SH-SY5Y (cell line): ENCODE results near the gene DKK3.

ENCODE experiments used
- GATA2 ChIP-seq: IDR thresholded peaks from 2 replicates; pipeline ENCODE4 v1.6.1; 2011; ENCODE audit warnings: mild to moderate bottlenecking, low read depth, low read length
- GATA3 ChIP-seq: IDR thresholded peaks from 2 replicates; pipeline ENCODE4 v1.6.1; 2011; ENCODE audit warnings: low read depth, mild to moderate bottlenecking, low read length, moderate library complexity

DKK3 gene

DNA sequence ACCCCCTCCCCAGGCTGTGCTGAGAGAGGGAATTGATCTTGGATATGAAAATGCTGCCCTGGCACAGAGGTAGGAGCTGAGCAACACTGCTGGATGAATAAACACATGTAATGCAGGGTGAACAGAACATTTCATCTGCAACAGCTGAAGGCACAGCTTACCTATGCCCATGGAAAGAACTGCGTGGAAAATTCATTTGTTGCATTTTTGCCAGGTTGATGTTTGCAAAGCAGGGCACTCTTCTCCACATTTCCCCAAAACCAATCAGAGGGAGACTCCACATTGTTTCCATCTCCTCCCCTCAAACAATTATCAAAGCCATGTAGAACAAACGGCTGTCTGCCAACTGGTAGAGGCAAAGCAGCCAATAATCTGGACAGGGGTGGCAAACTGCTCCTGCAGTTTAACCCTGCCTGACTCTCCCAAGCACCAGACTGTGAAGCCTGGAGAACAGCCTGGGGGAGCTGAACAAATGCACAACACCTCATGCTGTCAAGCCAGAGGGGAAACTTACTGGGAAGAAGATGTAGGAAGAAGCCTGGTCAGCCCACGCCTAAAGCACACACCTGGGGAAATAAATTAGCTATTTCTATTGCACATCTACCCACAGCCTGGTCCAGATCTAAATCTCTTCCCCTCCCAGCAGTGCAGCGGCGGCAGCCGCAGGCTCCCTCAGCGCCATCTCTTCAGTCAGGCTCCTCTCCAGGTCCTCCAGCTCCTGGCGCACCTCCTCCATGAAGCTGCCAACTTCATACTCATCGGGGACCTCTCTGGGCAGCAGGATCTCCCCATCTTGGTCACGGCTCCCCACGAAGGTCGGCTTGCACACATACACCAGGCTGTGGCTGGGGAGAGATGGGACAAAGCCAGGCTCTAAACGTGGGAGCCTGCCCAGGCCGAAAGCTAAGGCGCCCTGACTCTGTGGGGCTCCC, 44.3 kb downstream of the DKK3 start:
- TF ChIP-seq GATA2 = no peak
- no peak for TF ChIP-seq GATA3

DNA sequence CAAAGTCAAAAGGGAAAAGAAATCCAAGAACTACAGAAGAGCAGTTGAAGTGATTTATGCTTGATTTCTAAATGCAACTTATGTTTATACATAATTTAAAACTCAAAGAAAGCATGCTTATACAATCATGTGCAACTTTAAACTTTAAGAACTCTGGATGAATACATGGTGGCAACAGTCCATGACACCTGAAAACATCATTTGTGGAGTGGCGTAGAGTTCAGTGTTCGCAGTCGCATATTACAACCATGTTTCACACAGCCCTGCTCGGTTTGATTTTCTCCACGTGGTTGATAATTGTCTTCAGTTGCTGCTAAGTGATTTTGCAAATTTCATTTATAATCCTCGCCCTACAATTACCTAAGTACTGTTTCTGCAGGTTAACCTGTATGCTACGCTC, 45.4 kb downstream of the DKK3 start:
- TF ChIP-seq GATA2 (no peak), GATA3 (no peak)

DNA sequence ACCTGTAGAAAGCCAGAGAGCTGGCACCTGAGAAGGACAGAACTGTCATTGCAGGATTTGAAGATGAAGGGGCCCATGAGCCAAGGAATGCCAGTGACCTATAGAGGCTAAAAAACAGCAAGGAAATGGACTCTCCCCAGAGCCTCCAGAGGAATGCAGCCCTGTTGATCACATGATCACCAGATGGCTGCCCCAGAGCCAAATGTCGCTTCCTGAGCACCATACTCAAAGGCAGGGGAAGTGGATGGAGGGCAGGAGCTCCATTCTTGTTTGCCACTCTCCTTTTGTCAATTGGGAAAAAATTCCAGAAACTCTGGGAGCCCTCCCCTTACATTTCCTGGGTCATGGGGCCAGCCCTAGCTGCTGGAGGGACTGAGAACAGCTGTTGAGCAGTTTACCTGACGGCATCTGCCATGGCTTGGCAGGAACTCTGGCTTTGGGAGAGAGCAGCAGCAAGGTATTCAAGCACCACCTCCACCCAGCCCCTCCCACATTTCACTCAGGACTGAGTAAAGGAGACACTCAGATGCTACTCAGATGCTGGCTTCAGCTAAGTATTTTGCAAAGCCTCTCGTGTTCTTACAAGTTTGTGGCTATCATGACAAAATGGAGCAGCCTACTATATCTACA, 46.9 kb downstream of the DKK3 start:
- TF ChIP-seq GATA3 = no peak
- no peak for TF ChIP-seq GATA2

DNA sequence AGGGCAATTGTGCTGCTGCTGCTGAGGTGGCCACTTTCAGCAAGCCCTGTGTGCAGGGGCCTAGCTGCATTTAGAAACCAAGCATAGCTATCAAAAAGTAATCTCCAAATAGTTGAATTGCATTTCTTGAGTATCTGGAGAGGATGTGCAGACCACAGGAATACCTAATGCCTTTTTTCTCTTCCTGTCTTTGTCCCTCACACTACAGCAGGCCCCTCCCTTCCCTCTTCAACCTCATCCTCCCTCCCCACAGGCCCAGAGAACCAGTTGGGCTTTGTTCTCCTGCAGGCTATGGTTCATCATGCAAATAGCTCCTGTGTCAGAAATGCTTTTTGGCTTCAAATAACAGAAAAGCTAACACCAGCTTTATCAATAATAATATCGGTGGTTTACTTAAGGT, 47.7 kb downstream of the DKK3 start:
- TF ChIP-seq GATA2 = no peak
- TF ChIP-seq GATA3 = no peak

DNA sequence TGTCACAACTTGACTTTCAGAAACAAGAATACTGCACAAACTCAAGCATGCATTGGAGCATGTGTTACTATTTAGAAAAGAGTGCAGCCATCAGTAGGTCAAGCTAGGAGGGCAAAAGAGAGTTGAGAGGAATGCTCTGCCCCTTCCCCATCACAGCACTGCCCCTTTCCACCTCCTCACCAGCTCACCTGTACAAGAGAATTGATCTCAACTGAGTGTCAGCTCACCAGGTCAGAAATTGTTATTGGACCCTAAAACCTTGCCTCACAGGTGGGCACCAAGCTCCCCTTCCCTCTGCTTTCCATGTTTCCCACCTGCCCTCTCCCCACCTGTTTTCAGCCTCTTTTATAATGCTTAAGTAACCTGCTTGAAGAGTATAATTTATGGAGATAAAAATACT, 48.8 kb downstream of the DKK3 start:
- TF ChIP-seq GATA2 = no peak
- TF ChIP-seq GATA3 = no peak

DNA sequence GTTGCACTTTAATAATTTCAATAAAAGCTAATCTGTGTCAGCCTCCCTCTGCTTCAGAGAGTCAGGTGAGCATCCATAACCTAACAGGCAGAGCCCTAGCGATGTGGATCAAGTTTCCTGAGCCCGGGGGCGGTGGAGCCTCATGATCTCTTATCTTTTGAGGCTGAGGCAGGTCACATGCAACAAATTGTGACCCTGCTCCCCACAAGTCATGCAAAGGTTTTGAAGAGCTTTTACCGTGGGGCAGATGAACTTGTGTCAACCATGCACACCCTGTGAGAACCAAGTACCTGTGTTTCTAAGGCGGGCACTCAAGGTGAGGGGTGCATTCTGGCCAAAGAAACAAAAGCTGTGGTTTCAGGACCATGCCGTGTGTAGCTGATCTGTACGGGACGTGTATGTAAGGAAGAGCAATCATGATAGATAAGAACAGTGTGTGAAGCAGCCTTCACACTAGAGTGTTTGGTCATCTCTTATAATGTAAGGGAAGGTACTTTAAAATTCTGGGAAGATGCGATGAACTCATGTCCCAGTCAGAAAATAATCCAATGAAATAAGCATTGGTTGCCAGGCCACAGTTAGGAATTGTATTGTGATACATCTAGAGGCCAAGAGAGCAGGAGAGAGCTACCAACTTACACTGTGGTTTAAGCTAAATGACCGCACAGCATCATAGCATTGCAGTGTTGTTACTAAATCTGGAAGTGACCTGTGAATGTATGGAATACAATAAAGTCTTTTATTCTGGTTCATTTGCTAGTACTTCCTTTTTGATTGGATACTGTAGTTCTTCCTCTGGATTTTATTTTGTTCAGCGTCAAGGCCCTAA, 49.8 kb downstream of the DKK3 start:
- TF ChIP-seq GATA3 (no peak), GATA2 (no peak)

DNA sequence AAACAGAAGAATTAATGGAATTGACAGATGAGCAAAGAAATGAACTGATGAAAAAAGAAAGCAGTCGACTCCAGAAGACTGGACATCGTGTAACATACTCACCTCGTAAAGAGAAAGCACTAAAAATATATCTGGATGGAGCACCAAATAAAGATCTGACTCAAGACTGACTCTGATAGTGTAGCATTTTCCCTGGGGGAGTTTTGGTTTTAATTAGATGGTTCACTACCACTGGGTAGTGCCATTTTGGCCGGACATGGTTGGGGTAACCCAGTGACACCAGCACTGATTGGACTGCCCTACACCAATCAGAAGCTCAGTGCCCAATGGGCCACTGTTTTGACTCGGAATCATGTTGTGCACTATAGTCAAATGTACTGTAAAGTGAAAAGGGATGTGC, 52.4 kb downstream of the DKK3 start:
- TF ChIP-seq GATA2 (no peak), GATA3 (no peak)

DNA sequence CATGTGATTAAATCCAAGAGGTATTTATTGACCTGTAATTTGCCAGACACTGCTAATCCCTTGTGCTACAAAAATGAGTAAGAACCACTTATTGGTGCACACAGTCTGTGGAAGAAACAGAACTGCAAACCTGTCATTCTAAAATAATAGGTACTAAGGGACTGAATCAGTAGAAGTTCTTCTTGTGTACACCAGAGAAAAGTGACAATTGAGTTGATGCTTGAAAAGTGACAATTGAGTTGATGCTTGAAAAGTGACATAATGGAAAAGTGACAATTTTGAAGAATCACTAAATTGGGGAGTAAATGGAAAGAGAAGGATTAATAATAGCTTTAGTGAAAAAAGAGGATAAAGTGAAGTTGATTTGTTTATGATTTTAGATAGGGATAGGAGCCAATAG, 56.4 kb downstream of the DKK3 start:
- TF ChIP-seq GATA3 (no peak), GATA2 (no peak)

DNA sequence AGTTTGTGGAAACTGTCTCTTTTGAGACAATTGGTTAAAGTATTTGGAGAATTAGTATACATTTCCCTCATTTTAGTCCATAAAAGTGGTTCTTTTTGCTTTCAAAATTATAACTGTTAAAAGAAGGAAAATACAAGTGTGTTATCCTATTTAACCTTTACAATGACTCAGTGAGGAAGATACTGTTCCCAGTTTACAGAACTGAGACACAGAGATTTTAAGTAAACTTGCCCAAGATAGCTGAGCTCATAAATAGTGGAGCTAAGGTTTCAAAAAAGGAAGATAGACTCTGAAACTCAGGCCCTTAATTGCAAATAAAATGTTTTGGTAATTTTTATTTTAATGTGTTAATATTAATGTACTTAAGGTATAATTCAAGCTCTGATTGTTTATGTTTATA, 58.9 kb downstream of the DKK3 start:
- TF ChIP-seq GATA3 = no peak
- no peak for TF ChIP-seq GATA2

DNA sequence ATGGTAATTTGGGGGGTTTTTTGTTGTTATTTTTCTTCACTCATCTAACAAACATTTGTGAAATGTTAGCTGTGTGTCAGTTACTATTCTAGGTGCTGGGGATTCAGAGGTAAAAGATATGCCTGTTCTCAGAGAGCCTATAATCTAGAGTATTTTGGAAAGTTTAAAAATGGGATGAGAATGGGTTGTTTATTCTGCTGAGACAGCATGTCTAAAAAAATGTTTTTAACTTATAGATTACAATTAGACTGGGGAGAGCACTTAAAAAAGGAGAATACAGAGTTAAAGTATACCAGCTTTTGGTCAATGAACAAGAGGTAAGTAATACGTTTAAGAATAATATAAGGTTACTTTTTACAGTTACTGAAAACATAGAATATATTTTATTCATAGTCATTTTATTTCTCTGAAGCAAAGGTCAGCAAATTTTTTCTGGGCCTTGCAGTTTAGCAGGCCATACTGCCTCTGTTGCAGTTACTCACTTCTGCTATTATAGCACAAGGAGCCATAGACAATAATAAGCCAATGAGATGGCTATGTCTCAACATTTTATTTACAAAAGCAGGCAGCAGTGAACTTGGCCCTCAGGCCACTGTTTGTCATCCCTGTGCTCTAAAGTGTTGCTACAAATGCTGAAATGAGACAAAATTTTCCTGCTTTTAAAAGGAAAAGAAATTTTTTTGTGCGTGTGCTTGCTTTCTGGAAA, 60.0 kb downstream of the DKK3 start:
- no peak for TF ChIP-seq GATA3
- no peak for TF ChIP-seq GATA2

DNA sequence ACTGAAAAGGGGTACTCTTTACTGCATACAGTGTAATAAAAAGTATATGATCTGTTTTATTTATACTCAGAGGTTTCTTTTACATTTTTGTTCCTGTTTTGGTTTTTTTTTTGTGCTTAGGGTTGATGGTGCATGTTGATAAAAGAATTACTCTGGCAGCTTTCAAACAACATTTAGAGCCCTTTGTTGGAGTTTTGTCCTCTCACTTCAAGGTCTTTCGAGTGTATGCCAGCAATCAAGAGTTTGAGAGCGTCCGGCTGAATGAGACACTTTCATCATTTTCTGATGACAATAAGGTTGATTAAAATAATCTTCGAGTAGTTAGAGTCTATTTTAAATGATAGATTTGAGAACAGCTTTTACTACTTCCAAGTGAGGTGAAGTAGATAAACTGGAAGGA, 60.6 kb downstream of the DKK3 start:
- TF ChIP-seq GATA3 = no peak
- no peak for TF ChIP-seq GATA2

DNA sequence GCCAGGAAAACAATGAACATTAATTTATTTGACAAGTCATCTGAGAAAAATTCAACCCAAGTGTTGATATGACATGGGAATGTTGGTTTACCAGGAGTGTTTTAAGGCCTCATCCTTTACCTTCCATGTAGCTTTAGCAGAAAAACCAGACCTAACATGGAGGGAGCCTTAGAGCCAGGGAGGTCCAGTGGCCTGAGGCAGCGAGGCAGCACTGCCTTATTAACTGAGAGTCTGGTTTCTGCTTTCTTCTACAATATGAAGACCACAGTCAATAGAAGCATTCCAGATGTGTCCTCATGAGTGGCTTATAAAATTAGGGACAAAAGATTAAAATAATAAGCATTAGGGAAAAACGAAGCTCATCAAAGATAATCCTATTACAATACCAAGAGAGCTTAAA, 61.5 kb downstream of the DKK3 start:
- no peak for TF ChIP-seq GATA2
- TF ChIP-seq GATA3 = no peak

DNA sequence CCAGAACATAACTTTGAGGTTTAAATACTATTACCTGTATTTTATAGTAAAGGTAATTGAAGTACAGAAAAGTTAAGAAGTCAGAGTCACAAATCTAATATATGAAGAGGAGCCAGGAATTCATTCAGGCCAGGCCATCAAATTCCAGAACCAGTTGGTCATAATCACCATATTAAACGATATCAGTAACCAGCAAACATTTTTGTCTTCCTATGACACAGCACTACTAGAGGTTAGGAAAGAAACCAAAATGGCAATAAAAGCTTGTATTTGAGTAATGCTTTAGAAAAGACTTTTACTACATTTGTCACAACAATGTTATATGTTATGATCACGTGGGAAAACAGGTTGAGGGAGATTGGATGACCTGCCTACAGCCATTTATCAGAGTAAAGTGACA, 62.2 kb downstream of the DKK3 start:
- no peak for TF ChIP-seq GATA2
- no peak for TF ChIP-seq GATA3

DNA sequence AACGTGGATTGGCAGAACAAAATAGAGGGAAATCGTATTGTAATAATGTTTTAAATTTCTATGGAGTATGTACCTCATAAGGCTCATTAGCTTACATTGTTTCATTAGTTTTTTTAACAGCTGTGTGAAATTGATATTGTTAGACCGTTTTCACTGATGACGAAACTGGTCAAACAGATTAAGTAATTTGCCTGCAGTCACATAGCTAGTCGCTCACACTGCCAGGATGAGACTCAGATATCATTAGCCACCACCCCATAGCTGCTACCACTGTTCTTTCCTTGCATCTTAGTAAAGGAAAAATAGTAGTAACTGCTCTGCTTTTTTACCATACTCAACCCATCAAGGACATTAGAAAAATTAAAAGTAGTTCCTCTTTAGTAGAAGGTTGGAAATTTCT, 64.0 kb downstream of the DKK3 start:
- TF ChIP-seq GATA3 (no peak), GATA2 (no peak)

DNA sequence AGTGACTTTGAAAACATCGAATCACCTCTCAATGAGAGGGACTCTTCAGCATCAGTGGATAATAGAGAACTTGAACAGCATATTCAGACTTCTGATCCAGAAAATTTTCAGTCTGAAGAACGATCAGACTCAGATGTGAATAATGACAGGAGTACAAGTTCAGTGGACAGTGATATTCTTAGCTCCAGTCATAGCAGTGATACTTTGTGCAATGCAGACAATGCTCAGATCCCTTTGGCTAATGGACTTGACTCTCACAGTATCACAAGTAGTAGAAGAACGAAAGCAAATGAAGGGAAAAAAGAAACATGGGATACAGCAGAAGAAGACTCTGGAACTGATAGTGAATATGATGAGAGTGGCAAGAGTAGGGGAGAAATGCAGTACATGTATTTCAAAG, 65.8 kb downstream of the DKK3 start:
- TF ChIP-seq GATA3 (no peak), GATA2 (no peak)
